ENCODE results near the gene KIAA1755. TPM values are rescaled to one million over a fixed set of nuclear protein-coding genes. Genes with fewer than 3 reads are reported as not detected.

KIAA1755 gene
- total RNA-seq, 1 experiment from 2014 or later, result 0.17 TPM

- Histone ChIP-seq H3K9me3 (ENCODE audit: control insufficient read depth, low read depth, low read length) (no peaks in the 10 kb centered on the region), H2BK5ac (ENCODE audit: insufficient read length, low read length) (no peak overlapping the region), H3K23me2 (ENCODE audit: insufficient read length, low read depth, low read length, poor library complexity, severe bottlenecking) (no peaks in the 10 kb centered on the region), H3K23ac (ENCODE audit: insufficient read length, low read depth, low read length) (no peak overlapping the region), H3K27me3 (ENCODE audit: insufficient read depth, low read length) (no peaks in the 10 kb centered on the region), H3K56ac (ENCODE audit: insufficient read length, low read depth, low read length) (no peak overlapping the region), H4K8ac (replicated peaks; ENCODE audit: insufficient read length, low read depth, low read length) (no peak overlapping the region), H4K5ac (ENCODE audit: insufficient read length, low read depth, low read length) (no peak overlapping the region), H2BK20ac (ENCODE audit: low read depth, low read length, poor library complexity, severe bottlenecking) (no peak overlapping the region), H3T11ph (ENCODE audit: low read length) (no peak overlapping the region), H2AFZ (ENCODE audit: low read length) (no peak overlapping the region), H3K18ac (ENCODE audit: insufficient read length, low read depth, low read length) (no peak overlapping the region), H3K9ac (ENCODE audit: extremely low read depth, insufficient read length, low read length) (no peak overlapping the region), H4K91ac (ENCODE audit: insufficient read length, low read depth, low read length) (no peak overlapping the region), H3K4me1 (ENCODE audit: insufficient read depth, low read length) (no peaks in the 10 kb centered on the region), H3K79me1 (ENCODE audit: insufficient read depth, low read depth, low read length, poor library complexity, severe bottlenecking) (no peaks in the 10 kb centered on the region), H3K4ac (ENCODE audit: low read depth, low read length) (no peak overlapping the region), H2BK120ac (ENCODE audit: low read depth, low read length, poor library complexity, severe bottlenecking) (no peak overlapping the region), H2BK15ac (ENCODE audit: low read depth, low read length) (no peak overlapping the region), H3K79me2 (ENCODE audit: insufficient read depth, low read length) (no peaks in the 10 kb centered on the region), H3K14ac (ENCODE audit: insufficient read depth, low read length) (no peak overlapping the region), H4K20me1 (ENCODE audit: control insufficient read depth, insufficient read depth, insufficient read length) (no peaks in the 10 kb centered on the region), H3K4me2 (ENCODE audit: insufficient read depth, insufficient read length, low read length) (no peak overlapping the region), H2AK5ac (ENCODE audit: insufficient read length, low read length) (no peak overlapping the region), H3K27ac (ENCODE audit: insufficient read length, low read depth, low read length) (no peak overlapping the region), H2BK12ac (ENCODE audit: insufficient read length, low read depth, low read length) (no peak overlapping the region)
- H3K36me3 Mint-ChIP-seq (ENCODE audit: insufficient read depth in 1 of 3, low read depth in 3 of 3), result no peaks in the 10 kb centered on the region
- H3K27me3 Mint-ChIP-seq (ENCODE audit: low read depth), result peaks cover 8% of the 10 kb centered on the region; the same call in 1 of the 2 replicates
- no peak for TF ChIP-seq CTCF (conservative IDR thresholded peaks at IDR 0.05)
- WGBS (ENCODE audit: extremely low coverage, insufficient read length, low lambda C conversion rate), result no CpG with 5 or more reads among the region's 6 CpGs
- peak overlapping the region in 1 of 3 experiments; percentile 70; a peak in 1 of 7 replicates for H3K27ac Mint-ChIP-seq
- DNase-seq, result no peak
- H3K4me1 Mint-ChIP-seq, result peaks cover 11 to 17% of the 10 kb centered on the region in 2 experiments
- no peak overlapping the region for H3K4me3 Mint-ChIP-seq
- no peaks in the 10 kb centered on the region for H3K9me3 Mint-ChIP-seq
These were observed 59.2 kb downstream of the KIAA1755 start for GRCh38 chr20:38201356-38201755.

Measured in H9 (cell line).